ENCODE results near the gene NECTIN3. TPM values are rescaled to one million over a fixed set of nuclear protein-coding genes. Genes with fewer than 3 reads are reported as not detected.

NECTIN3 gene
- total and polyA plus RNA-seq, 10 of the 15 experiments (the other 5 are each of a cell fraction or from before 2014, with no cell fraction given), result 0.21 TPM; not detected in 9

- TF ChIP-seq ZNF592 (IDR thresholded peaks at IDR 0.05), result no peak
These were observed at the start of gene NECTIN3 (continued) for GRCh38 chr3:111071257-111072030.

- H3K4me2 ChIP-seq (ENCODE audit: control insufficient read depth, insufficient read depth), result no peak overlapping the region
- no peaks in the 10 kb centered on the region for H3K9me3 ChIP-seq (replicated peaks; ENCODE audit: control insufficient read depth, insufficient read depth, low read length)
- no peak overlapping the region for H3K4me3 ChIP-seq
- ChIA-PET SMC1A (ENCODE audit: uncharacterized antibody, unreplicated experiment) (no interaction called here), RAD21 (ENCODE audit: unreplicated experiment) (no interaction called here), POLR2A (no interaction called here), CTCF (interaction anchor here (0.8 kb wide), 1 partner anchor 53 kb away, joined by 3 read pairs; no protein-coding TSS in a partner anchor)
- BruUV-seq (replicated peaks), result no TSS peak
- ATAC-seq (no peak), FAIRE-seq (no peak), DNase-seq (ENCODE audit: low read depth, low spot score) (no peak)
- intact Hi-C loops (cut with micrococcal nuclease; ENCODE audit: unreplicated experiment), result no loop called here
- no peaks in the 10 kb centered on the region for H3K36me3 ChIP-seq (ENCODE audit: control insufficient read depth in 2 of 2, insufficient read depth in 2 of 2, low read length in 1 of 2)
- H3K4me1 ChIP-seq (ENCODE audit: control insufficient read depth, insufficient read depth, low read length), result no peaks in the 10 kb centered on the region
- 0% methylated on average over 1 of the region's 1 CpG for WGBS (ENCODE audit: insufficient coverage, insufficient replicate concordance, low lambda C conversion rate, missing lambda C conversion rate)
- H4K20me1 ChIP-seq (ENCODE audit: control insufficient read depth, insufficient read depth), result no peaks in the 10 kb centered on the region
- in situ Hi-C loops (cut with MboI), result no loop called here
- H2AFZ ChIP-seq (ENCODE audit: control insufficient read depth, low read depth, low read length), result no peak overlapping the region
- no peak overlapping the region for H3K27ac ChIP-seq (ENCODE audit: control insufficient read depth, insufficient read depth)
- no peaks in the 10 kb centered on the region for H3K79me2 ChIP-seq (ENCODE audit: control insufficient read depth, insufficient read depth, low read length)
- H3K9ac ChIP-seq (ENCODE audit: control insufficient read depth, insufficient read depth, low read length), result no peak overlapping the region
- H3K27me3 ChIP-seq (replicated peaks in 1 of 2; ENCODE audit: control insufficient read depth in 2 of 2, insufficient read depth in 2 of 2, low read length in 1 of 2), result no peaks in the 10 kb centered on the region
- TF ChIP-seq BRCA1 (IDR thresholded peaks at IDR 0.05; ENCODE audit: low read depth, low read length), result no peak
- no peak for TF ChIP-seq RUNX3 (IDR thresholded peaks at IDR 0.05; ENCODE audit: low read length)
- no peak for TF ChIP-seq JUNB (IDR thresholded peaks at IDR 0.05)
- TF ChIP-seq SIN3A (IDR thresholded peaks at IDR 0.05; ENCODE audit: low read depth, low read length), result no peak
- no peak for TF ChIP-seq ZNF687 (IDR thresholded peaks at IDR 0.05)
- no peak for TF ChIP-seq IRF3 (IDR thresholded peaks at IDR 0.05)
- no peak for TF ChIP-seq MLLT1 (IDR thresholded peaks at IDR 0.05)
- TF ChIP-seq FOS (IDR thresholded peaks at IDR 0.05; ENCODE audit: borderline replicate concordance, extremely low read depth, insufficient read length), result no peak
- no peak for TF ChIP-seq CREB1 (IDR thresholded peaks at IDR 0.05; ENCODE audit: low read depth)
- no peak for TF ChIP-seq SRF (IDR thresholded peaks at IDR 0.05; ENCODE audit: low read depth in 2 of 2, low read length in 2 of 2)
These were observed 43.7 kb upstream of the NECTIN3 start for GRCh38 chr3:111027868-111028267.

Data from GM12878 (cell line).